OCI-LY1 (cell line): ENCODE measurements around the gene KLHL1.

ENCODE experiments used
- EZH2 ChIP-seq: fragments of 200-600 bp; sonication (generic), shearing (Covaris generic); IDR thresholded peaks from 2 replicates; pipeline ENCODE4 v1.8.0; 2017; ENCODE audit warnings: borderline replicate concordance, mixed run types, mild to moderate bottlenecking, antibody characterized with exemption, low read length, moderate library complexity, mixed read lengths
- TF ChIP-seq, protein P1 (sequence below): fragments of 200-600 bp; sonication (generic), shearing (Covaris generic); IDR thresholded peaks from 2 replicates; pipeline ENCODE4 v1.5.1; 2017; ENCODE audit warnings: mild to moderate bottlenecking, antibody characterized with exemption, low read length, moderate library complexity, mixed read lengths

DNA sequence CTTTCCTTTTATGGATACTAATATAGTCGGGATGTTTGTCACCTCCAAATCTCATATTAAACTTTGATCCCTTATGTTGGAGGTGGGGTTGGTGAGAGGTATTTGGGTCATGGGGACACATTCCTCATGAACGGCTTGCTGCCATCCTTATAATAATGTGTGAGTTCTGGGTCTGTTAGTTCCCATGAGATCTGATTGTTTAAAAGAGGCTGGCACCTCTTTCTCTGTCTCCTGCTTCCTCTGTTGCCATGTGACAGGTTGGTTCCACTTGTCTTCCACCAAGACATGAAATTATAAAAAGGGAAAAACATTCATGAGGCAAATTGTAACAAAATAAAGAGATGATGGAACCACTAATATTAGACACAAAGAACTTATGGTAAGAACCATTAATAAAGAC, 108.4 kb downstream of the KLHL1 start:
- TF ChIP-seq, protein P1, sequence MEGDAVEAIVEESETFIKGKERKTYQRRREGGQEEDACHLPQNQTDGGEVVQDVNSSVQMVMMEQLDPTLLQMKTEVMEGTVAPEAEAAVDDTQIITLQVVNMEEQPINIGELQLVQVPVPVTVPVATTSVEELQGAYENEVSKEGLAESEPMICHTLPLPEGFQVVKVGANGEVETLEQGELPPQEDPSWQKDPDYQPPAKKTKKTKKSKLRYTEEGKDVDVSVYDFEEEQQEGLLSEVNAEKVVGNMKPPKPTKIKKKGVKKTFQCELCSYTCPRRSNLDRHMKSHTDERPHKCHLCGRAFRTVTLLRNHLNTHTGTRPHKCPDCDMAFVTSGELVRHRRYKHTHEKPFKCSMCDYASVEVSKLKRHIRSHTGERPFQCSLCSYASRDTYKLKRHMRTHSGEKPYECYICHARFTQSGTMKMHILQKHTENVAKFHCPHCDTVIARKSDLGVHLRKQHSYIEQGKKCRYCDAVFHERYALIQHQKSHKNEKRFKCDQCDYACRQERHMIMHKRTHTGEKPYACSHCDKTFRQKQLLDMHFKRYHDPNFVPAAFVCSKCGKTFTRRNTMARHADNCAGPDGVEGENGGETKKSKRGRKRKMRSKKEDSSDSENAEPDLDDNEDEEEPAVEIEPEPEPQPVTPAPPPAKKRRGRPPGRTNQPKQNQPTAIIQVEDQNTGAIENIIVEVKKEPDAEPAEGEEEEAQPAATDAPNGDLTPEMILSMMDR: no peak
- no peak for TF ChIP-seq EZH2
